ENCODE results near the gene MSX1.

DNA sequence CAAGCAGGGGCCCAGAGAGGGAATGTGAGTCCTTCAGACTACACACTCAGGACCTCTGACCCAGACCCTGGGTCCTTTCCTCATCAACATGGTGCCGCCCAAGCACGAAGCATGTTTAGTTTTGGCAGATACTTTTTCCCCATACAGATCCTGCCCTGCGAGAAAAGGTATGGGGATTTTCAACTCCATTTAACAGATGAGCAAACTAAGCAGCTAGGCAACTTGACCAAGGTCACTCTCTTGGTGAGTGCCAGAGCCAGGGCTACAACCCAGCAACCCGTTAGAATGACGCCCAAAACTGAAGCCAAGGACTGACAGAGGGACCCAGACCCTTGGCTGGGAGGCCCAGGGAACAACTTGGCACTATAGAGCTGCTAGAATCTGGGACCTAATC is 40.3 kb upstream of the MSX1 start:
- TF ChIP-seq, protein P1, sequence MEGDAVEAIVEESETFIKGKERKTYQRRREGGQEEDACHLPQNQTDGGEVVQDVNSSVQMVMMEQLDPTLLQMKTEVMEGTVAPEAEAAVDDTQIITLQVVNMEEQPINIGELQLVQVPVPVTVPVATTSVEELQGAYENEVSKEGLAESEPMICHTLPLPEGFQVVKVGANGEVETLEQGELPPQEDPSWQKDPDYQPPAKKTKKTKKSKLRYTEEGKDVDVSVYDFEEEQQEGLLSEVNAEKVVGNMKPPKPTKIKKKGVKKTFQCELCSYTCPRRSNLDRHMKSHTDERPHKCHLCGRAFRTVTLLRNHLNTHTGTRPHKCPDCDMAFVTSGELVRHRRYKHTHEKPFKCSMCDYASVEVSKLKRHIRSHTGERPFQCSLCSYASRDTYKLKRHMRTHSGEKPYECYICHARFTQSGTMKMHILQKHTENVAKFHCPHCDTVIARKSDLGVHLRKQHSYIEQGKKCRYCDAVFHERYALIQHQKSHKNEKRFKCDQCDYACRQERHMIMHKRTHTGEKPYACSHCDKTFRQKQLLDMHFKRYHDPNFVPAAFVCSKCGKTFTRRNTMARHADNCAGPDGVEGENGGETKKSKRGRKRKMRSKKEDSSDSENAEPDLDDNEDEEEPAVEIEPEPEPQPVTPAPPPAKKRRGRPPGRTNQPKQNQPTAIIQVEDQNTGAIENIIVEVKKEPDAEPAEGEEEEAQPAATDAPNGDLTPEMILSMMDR (IDR thresholded peaks at IDR 0.05): no peak
- no peak for TF ChIP-seq POLR2A (IDR thresholded peaks at IDR 0.05)

All from testis (tissue), 2 donors.